K562 (cell line): Measurements from ENCODE around the gene TJP2. TPM values are rescaled to one million over a fixed set of nuclear protein-coding genes. Genes with fewer than 3 reads are reported as not detected.
A peak's percentile ranks its signal among the peaks of the same experiment; 100 is the strongest.

Source experiments
- ATAC-seq: fragments of 200-7000 bp; cut with Tn5 transposase; 3 replicates; pipeline ENCODE4 v1.9.1; 2020; ENCODE audit warnings: moderate library complexity
- BruUV-seq: library from RNA; stranded (reverse); fragments of 400-500 nt; replicated peaks from 2 replicates; lab custom pipeline; 2021; lab: Mats Ljungman, UMichigan
- CTCF ChIA-PET: fragments of 300-600 bp; formaldehyde crosslinking; extraction: SDS; loops from one replicate; lab custom pipeline; 2021; ENCODE audit warnings: low intra/inter-chr PET ratio; lab: Yijun Ruan, JAX
- POLR2A ChIA-PET: fragments of 300-600, 350-650 bp; sonication (Branson Sonifier 250); formaldehyde crosslinking; extraction: SDS; loops from one replicate; lab custom pipeline; 2021; ENCODE audit warnings: antibody characterized with exemption, inconsistent platforms; lab: Yijun Ruan, JAX
- DNase-seq, 4 experiments: peaks; one replicate each; pipeline versions ENCODE4 v3.0.0 to v3.0.0-alpha.2; 2011 to 2018; ENCODE audit warnings: low spot score in 3 of 4, mixed read lengths in 3 of 4; ENCODE audit errors: extremely low read depth in 1 of 4
- FAIRE-seq: peaks from 2 replicates; lab custom pipeline; 2011; peaks lifted over from hg19 to GRCh38; lab: Jason Lieb, UNC
- H2AFZ ChIP-seq: 2 replicates; pipeline ENCODE4 v1.6.0; 2011; ENCODE audit warnings: low read depth, low read length, control low read depth, inconsistent platforms
- H3K27ac ChIP-seq: fragments of 200-600 bp; 3 replicates; pipeline ENCODE4 v1.8.0; 2011; ENCODE audit warnings: low read depth, mild to moderate bottlenecking, control low read depth, inconsistent platforms, low read length, moderate library complexity, mixed read lengths; ENCODE audit errors: extremely low read depth
- H3K27me3 ChIP-seq, 2 experiments: fragments of 300-600 bp in 1 of 2; 2 replicates in 1 of 2; 3 replicates in 1 of 2; pipeline versions ENCODE4 v1.6.0 to v1.8.0; 2011; ENCODE audit warnings: inconsistent platforms in 2 of 2, low read length in 2 of 2, mild to moderate bottlenecking in 1 of 2, mixed read lengths in 1 of 2, moderate library complexity in 1 of 2; ENCODE audit not compliant: control insufficient read depth in 2 of 2, insufficient read depth in 2 of 2
- H3K36me3 ChIP-seq: fragments of 300-600 bp; 3 replicates; pipeline ENCODE4 v1.8.0; 2011; ENCODE audit warnings: mild to moderate bottlenecking, low read length, inconsistent platforms; ENCODE audit not compliant: control insufficient read depth, insufficient read depth
- H3K4me1 ChIP-seq, 2 experiments: fragments of 200-600 bp in 1 of 2; replicated peaks in 1 of 2; 2 replicates in 1 of 2; 3 replicates in 1 of 2; pipeline versions ENCODE4 v1.5.1 to v1.8.0; 2011; ENCODE audit warnings: inconsistent platforms in 2 of 2, low read length in 2 of 2, mild to moderate bottlenecking in 1 of 2, mixed read lengths in 1 of 2, moderate library complexity in 1 of 2; ENCODE audit not compliant: control insufficient read depth in 2 of 2, insufficient read depth in 2 of 2
- H3K4me2 ChIP-seq: 2 replicates; pipeline ENCODE4 v1.6.1; 2011; ENCODE audit warnings: low read length, control low read depth, inconsistent platforms, mixed read lengths; ENCODE audit not compliant: insufficient read depth
- H3K4me3 ChIP-seq: fragments of 200-600 bp; sonication (generic), shearing (Covaris generic); 2 replicates; pipeline ENCODE4 v1.5.1; 2016; ENCODE audit warnings: control low read depth, inconsistent platforms
- H3K79me2 ChIP-seq: fragments of 200-600 bp; 3 replicates; pipeline ENCODE4 v1.8.0; 2011; ENCODE audit warnings: low read length, inconsistent platforms; ENCODE audit not compliant: control insufficient read depth, insufficient read depth
- H3K9ac ChIP-seq, 2 experiments: 2 replicates each; pipeline versions ENCODE4 v1.6.0 to v1.6.1; 2011; ENCODE audit warnings: low read depth in 2 of 2, low read length in 2 of 2, control low read depth in 1 of 2, inconsistent platforms in 1 of 2, mild to moderate bottlenecking in 1 of 2, mixed read lengths in 1 of 2; ENCODE audit not compliant: insufficient read depth in 1 of 2
- H3K9me1 ChIP-seq: one replicate; pipeline ENCODE4 v1.6.0; 2011; ENCODE audit warnings: inconsistent platforms, mild to moderate bottlenecking, low read length, moderate library complexity; ENCODE audit not compliant: control insufficient read depth, insufficient read depth
- H3K9me3 ChIP-seq: replicated peaks from 2 replicates; pipeline ENCODE4 v1.5.1; 2011; ENCODE audit warnings: low read depth, low read length, inconsistent platforms; ENCODE audit not compliant: control insufficient read depth, insufficient read depth
- H4K20me1 ChIP-seq: replicated peaks from 2 replicates; pipeline ENCODE4 v1.6.1; 2011; ENCODE audit warnings: low read length, inconsistent platforms, mixed read lengths; ENCODE audit not compliant: control insufficient read depth, insufficient read depth
- POLR2A ChIP-seq: fragments of 450-650 bp; conservative IDR thresholded peaks from 2 replicates; pipeline ENCODE4 v1.6.1; 2016
- RAD21 ChIP-seq, 2 experiments: fragments of 250-450 bp in 1 of 2; fragments of 450-650 bp in 1 of 2; sonication (Bioruptor Pico) in 1 of 2; formaldehyde crosslinking in 1 of 2; IDR thresholded peaks in 1 of 2; conservative IDR thresholded peaks in 1 of 2; 2 replicates each; pipeline versions ENCODE4 v1.4.0 to v1.8.0; 2020 to 2022; ENCODE audit warnings: mild to moderate bottlenecking in 2 of 2, moderate library complexity in 1 of 2
- SIN3A ChIP-seq, 2 experiments: fragments of 150-350 bp in 1 of 2; IDR thresholded peaks; 2 replicates each; pipeline ENCODE4 v1.6.1; 2011 to 2016; ENCODE audit warnings: borderline replicate concordance in 2 of 2, low read depth in 2 of 2, low read length in 2 of 2, mild to moderate bottlenecking in 2 of 2, moderate library complexity in 2 of 2; ENCODE audit not compliant: control insufficient read depth in 1 of 2
- SMARCA4 ChIP-seq: fragments of 450-650 bp; IDR thresholded peaks from 2 replicates; pipeline ENCODE4 v1.6.1; 2016
- ZHX1 ChIP-seq: fragments of 150-350 bp; conservative IDR thresholded peaks from 2 replicates; pipeline ENCODE4 v1.6.1; 2014; ENCODE audit warnings: low read length
- WGBS: fragments of 100-300 bp; shearing (Covaris generic); methylation state at CpG from one replicate; pipeline ENCODE4 v1.1.6; 2016; ENCODE audit warnings: low coverage, mixed read lengths; ENCODE audit not compliant: insufficient coverage; ENCODE audit errors: missing lambda C conversion rate; 5-methylcytosine and 5-hydroxymethylcytosine counted together
- in situ Hi-C: fragments of 300-500 bp; cut with MboI; formaldehyde crosslinking; loops from 4 replicates; pipeline ENCODE4 v1.15.0; 2018; ENCODE audit warnings: inconsistent platforms, mixed read lengths
- intact Hi-C: fragments of 100-400 bp; cut with micrococcal nuclease; formaldehyde crosslinking; loops from 2 replicates; pipeline ENCODE4 v1.14.2; 2022
- polyA plus RNA-seq, 8 experiments: library from polyadenylated mRNA; depleted of rRNA in 4 of 8; stranded (reverse) in 5 of 8; unstranded in 3 of 8; fragments of >200 nt; fragmentation: Nextera tagmentation in 2 of 8; fragmentation: Illumina TruSeq in 1 of 8; extraction: Ambion mirVana in 2 of 8; extraction: Trizol in 1 of 8; gene quantifications; 2 replicates each; pipeline versions ENCODE4 v1.2.1 to v1.2.3, GENCODE V29; 2011 to 2014; ENCODE audit warnings: inconsistent platforms in 1 of 8, missing spikeins in 1 of 8
- total RNA-seq, 7 experiments: library from RNA; depleted of rRNA in 6 of 7; stranded (reverse); fragments of >200 nt in 6 of 7; fragmentation: Illumina TruSeq in 2 of 7; extraction: Trizol in 2 of 7; gene quantifications; 2 replicates each; pipeline versions ENCODE4 v1.2.1 to v1.2.3, GENCODE V29; 2011 to 2021; ENCODE audit warnings: low replicate concordance in 1 of 7
- TF ChIP-seq, protein P1 (sequence below), 3 experiments: IDR thresholded peaks in 2 of 3; conservative IDR thresholded peaks in 1 of 3; 2 replicates each; pipeline ENCODE4 v1.5.1; 2011 to 2012; ENCODE audit warnings: low read length in 3 of 3, mild to moderate bottlenecking in 3 of 3, control low read depth in 2 of 3, improper control_type of control experiment in 1 of 3, inconsistent platforms in 1 of 3, low read depth in 1 of 3, mixed read lengths in 1 of 3, moderate library complexity in 1 of 3; ENCODE audit not compliant: insufficient read depth in 2 of 3

Gene TJP2
- total and polyA plus RNA-seq, 9 of the 15 experiments (the other 6 are each of a cell fraction or from before 2014, with no cell fraction given): 4.0 to 24.1 (median 16.8) TPM

GRCh38 chr9:69192214-69192613 is 18.1 kb downstream of the TJP2 start (continued):
- TF ChIP-seq ZHX1 (no peak), POLR2A (no peak)

DNA sequence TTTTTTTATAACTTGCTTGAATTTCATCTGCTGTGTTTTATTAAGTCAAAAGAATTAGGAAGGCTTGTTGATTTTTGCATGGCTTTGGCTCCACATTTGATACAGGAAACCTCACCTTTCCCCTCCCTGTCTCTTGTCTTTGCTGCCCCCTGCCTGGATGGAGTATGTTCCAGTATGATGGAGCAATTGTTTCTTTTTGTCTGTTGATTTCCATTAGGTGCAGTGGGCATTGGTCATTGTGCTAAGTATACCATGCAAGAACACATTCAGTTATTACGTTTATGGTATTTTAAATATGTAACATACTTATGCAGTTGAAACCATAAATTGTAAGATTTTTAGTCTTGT is 19.6 kb downstream of the TJP2 start:
- no peak overlapping the region for H2AFZ ChIP-seq
- 0 out of 2 replicates have a peak, but pooled peaks have one; percentile 13 for TF ChIP-seq SMARCA4
- peak; percentile 24 to 68 for TF ChIP-seq RAD21 (CRISPR knock-in tag; conservative IDR thresholded peaks at IDR 0.05 in 1 of 2, IDR thresholded peaks at IDR 0.05 in 1 of 2)
- TF ChIP-seq SIN3A (IDR thresholded peaks at IDR 0.05; ENCODE audit: borderline replicate concordance in 2 of 2, control insufficient read depth in 1 of 2, low read depth in 2 of 2, low read length in 2 of 2): no peak
- TF ChIP-seq, protein P1, sequence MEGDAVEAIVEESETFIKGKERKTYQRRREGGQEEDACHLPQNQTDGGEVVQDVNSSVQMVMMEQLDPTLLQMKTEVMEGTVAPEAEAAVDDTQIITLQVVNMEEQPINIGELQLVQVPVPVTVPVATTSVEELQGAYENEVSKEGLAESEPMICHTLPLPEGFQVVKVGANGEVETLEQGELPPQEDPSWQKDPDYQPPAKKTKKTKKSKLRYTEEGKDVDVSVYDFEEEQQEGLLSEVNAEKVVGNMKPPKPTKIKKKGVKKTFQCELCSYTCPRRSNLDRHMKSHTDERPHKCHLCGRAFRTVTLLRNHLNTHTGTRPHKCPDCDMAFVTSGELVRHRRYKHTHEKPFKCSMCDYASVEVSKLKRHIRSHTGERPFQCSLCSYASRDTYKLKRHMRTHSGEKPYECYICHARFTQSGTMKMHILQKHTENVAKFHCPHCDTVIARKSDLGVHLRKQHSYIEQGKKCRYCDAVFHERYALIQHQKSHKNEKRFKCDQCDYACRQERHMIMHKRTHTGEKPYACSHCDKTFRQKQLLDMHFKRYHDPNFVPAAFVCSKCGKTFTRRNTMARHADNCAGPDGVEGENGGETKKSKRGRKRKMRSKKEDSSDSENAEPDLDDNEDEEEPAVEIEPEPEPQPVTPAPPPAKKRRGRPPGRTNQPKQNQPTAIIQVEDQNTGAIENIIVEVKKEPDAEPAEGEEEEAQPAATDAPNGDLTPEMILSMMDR (IDR thresholded peaks at IDR 0.05 in 2 of 3, conservative IDR thresholded peaks at IDR 0.05 in 1 of 3; ENCODE audit: insufficient read depth in 2 of 3, low read depth in 1 of 3, low read length in 3 of 3): peak in 2 of 3 experiments; percentile 34 to 50; a peak in 4 of 6 replicates
- TF ChIP-seq, all 486 proteins: peak for 3
- peak; percentile 26 for FAIRE-seq
- Histone ChIP-seq H3K4me3 (no peak overlapping the region), H3K4me1 (peaks cover 4 to 31% of the 10 kb centered on the region in 2 experiments; a peak in 4 of 5 replicates), H3K9me3 (no peaks in the 10 kb centered on the region), H3K27ac (no peak overlapping the region), H3K79me2 (peaks cover 53% of the 10 kb centered on the region), H3K27me3 (no peaks in the 10 kb centered on the region), H3K36me3 (no peaks in the 10 kb centered on the region), H3K9me1 (no peaks in the 10 kb centered on the region), H3K4me2 (no peak overlapping the region), H3K9ac (no peak overlapping the region), H4K20me1 (no peaks in the 10 kb centered on the region)
- intact Hi-C loops: loop anchor here (1.0 to 5.0 kb wide), 4 partner anchors 35 to 611 kb away; partner anchors contain the start of gene FXN
- in situ Hi-C loops: no loop called here
- DNase-seq: peak in 2 of 4 experiments; percentile 31 to 44
- no TSS peak for BruUV-seq
- POLR2A ChIA-PET: interaction anchor here (0.5 to 1.0 kb wide), 2 partner anchors 48 to 148 kb away, joined by 3 read pairs; no protein-coding TSS in a partner anchor
- WGBS: 44% methylated on average over 1 of the region's 1 CpG
- ATAC-seq: peak; percentile 75
- CTCF ChIA-PET: interaction anchor here (0.8 to 3.3 kb wide), 5 partner anchors 139 to 610 kb away, joined by 3 to 27 read pairs (median 6); partner anchors contain the start of gene FXN
